ENCODE measurements around the gene MS4A1.

DNA sequence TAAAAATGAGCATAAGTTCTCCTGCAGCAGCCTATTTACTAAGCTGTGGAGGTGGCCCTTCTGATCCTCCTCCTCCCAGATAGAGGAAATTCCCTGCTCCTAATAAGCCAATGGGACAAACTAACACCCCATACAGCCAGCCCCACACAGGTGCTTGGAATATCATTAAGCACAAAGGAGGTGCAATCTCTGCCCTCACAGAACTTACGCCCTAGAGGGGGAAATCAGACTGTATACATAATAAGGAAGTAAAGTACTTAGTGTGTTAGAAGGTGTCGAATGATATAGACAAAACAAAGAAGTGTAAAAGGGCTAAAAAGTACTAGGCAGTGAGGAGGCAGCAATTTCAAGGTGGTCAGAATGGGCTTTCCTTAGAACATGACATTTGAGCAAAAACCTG, 42.8 kb downstream of the MS4A1 start:
- TF ChIP-seq CTCF (IDR thresholded peaks at IDR 0.05 in 8 of 11, conservative IDR thresholded peaks at IDR 0.05 in 3 of 11), result no peak
- TF ChIP-seq POLR2A (IDR thresholded peaks at IDR 0.05), result no peak
- no peak for TF ChIP-seq POLR2AphosphoS5 (IDR thresholded peaks at IDR 0.05)
